Activated CD4-positive, CD25-positive, alpha-beta regulatory T cell treated with anti-CD3 and anti-CD28 coated beads, Interleukin-2, amount 50 U/mL, for 24 hours (primary cell): ENCODE results near the gene TTC29.
"Not testable (repeated sequence)": the region's sequence is repeated elsewhere in the genome, so short reads cannot be mapped to it uniquely, and the experiment has no call there.

Experiments used
- ATAC-seq, 2 donors: fragments of 150-1000 bp; cut with Tn5 transposase; one replicate each; pipeline ENCODE4 v1.10.0; 2021; ENCODE audit warnings: mild to moderate bottlenecking in 1 of 2, moderate library complexity in 1 of 2

TTC29 gene

DNA sequence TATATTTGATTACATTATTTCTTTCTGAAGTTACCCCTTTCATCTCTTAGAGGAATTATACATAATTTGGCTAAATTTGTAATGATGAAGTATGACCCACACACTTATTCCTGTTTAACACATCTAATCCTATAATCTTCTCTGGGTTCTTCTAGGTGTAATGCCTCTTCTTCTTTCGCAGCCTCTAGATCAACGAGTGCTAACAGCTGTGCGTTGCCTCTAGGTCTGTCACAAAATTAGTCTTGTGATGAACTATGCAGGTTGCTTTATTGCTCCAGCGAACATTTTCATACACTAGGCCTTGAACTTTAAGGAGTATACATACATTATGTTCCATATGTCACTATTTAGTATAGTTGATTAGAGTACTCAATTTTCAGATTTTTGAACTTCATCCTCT lies 89.9 kb downstream of the TTC29 start:
- ATAC-seq: no peak

DNA sequence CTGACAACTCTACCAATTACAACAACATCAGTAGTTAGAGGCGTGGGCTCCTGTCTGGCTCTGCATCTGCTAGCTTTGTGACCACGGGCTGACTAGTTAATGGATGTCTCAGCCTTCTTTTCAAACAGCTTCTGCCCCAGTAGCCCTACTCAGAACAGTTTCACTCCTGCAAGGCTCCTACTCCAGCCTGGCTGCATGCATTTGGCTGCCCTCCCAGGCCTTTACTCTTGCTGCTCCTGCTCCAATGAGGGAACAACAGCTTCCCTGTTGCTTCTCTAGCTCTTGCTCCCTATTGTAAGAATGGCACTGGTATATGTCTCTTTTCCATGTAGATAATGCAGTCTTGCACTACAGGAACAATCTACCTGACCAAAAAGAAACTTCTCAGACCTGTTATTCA lies 93.3 kb downstream of the TTC29 start:
- no peak for ATAC-seq

DNA sequence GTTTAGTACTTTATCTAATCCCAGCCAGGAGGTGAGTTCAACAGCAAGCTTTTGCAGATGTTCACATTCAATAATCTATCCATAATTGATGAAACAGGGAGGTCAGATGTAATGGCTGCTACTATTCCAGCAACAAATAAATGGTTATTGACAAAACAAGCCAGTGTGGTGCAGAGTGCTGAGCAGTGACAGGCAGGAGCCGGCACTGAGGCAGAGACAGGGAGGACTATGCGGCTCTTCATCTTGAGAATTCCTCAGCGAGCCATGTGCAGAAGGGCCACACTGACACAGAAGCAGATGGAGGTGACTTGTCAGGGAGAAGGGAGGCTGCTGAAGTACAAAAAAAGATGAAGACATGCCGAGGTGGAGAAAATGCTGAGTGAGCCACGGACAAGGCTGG lies 98.3 kb downstream of the TTC29 start:
- no peak for ATAC-seq

GRCh38 chr4:146846882-146847281 lies 98.8 kb downstream of the TTC29 start:
- no peak for ATAC-seq

DNA sequence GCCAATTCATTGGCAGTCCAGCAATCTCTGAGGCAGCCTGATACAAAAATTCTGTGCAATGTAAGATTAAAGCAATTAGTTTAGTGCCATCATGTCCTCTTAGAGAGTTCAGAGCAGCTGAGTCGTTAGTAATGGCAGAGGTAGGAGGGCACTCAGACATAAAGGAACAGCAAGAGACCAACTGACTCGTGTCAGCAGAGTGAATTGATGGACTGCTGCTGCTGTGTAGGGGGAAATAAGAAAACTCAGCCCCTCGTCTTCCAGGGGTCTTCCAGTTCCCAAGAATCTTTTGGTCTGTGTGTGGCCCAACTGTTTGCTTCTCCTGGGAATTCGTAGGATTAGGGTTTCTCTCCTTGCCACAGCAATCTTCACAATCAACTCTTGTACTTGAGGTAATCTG lies 100.9 kb downstream of the TTC29 start:
- no peak for ATAC-seq

DNA sequence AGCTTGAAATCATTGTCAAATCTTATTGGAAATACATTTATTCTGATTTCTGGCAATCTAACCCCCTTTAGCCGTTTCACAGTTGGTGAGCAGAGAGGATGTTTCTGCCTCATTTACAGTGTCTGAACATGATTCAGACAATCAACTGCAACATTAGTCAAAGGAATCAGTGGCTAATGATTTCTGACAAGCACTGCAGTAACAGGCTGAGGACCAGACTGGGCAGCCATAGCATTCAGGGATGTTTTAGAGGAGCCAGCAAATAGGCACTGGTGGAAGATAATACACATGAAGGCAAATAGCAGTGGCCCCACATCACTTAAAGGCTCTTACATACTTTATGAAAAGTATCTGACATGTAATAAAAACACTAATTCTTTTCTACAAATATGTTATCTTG lies 102.8 kb downstream of the TTC29 start:
- ATAC-seq: no peak

GRCh38 chr4:146840731-146841130 lies 104.9 kb downstream of the TTC29 start:
- ATAC-seq: no peak

GRCh38 chr4:146835096-146835495 lies 110.6 kb downstream of the TTC29 start:
- ATAC-seq: no peak

DNA sequence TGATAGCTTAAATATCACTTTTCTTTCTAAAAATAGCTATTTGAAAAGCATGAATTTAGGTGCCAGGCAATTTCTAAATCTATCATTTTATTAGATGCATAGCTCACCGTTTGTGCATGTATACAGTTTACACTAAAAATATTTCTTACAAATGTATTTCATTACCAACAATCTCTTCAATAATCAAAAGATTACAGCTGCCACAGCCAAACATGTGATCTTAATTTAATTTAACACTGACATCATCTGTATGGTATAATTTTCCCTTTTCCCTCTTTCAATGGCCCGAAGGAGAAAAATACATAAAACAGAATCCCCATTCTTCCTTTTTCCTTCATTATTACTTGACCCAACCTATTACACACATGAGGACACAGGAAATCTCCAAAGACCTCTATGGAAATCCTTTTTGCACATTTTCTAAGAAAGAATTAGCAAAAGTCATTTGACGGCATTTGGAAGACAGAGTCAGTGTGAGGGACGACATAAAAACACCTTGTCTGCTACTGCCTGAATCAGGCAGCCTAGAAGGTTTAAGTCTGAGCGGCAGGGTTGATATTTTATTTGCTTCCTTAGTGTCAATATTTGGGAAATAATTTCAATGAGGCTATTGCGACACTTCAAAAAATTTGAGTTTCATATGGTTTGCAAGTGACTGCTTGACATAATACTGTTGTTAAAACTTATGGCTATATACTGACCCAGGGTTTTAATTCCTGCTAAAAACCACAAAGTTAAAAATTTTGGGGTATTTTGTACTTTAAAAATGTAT lies 111.2 kb downstream of the TTC29 start:
- no peak for ATAC-seq

DNA sequence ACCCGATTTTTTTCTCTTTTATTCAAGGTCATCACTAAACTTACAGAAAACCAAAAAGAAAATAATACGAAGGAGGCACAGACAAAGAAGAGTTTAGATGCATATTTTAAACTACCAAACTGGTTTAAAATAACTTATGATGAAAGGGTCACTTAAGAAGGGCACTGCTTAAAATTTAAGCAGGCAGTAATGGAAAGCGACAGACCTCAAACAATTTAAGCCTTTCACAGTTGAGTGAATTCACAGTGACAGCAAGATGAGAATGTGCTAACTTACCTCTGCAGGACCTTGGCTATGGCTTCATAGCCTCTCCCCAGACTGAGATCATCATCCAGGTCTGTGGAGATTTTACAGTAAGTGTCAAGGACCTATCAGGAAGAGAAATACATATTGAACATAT lies 112.1 kb downstream of the TTC29 start:
- ATAC-seq: no peak

DNA sequence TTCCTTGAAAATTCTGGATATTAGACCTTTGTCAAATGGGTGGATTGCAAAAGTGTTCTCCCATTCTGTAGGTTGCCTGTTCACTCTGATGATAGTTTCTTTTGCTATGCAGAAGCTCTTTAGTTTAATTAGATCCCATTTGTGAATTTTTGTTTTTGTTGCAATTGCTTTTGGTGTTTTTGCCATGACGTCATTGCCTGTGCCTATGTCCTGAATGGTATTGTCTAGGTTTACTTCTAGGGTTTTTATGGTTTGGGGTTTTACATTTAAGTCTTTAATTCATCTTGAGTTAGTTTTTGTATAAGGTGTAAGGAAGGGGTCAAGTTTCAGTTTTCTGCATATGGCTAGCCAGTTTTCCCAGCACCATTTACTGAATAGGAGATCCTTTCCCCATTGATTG lies 122.7 kb downstream of the TTC29 start:
- ATAC-seq: not testable (repeated sequence)

DNA sequence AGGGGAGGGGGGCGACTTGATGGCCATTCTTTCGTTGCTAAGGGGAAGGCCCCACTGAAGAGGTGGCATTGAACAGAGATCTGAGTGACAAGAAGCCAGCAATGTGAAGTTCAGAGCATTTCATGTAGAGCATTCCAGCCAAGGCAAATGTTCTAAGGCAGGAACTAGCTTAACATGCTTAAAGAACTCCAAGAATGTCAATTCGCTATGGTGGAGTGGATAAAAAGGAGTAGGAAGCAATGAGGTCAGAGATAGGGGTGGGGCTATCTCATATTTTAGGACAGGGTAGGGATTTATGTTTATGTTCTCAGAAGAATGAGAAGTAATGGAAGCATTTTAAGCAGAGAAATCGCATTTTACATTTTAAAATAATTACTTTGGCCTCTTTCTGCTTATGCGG lies 130.9 kb downstream of the TTC29 start:
- no peak for ATAC-seq

- no peak for ATAC-seq
Observed at GRCh38 chr4:146795711-146796110, 150.0 kb downstream of the TTC29 start.

GRCh38 chr4:146793727-146794126 lies 151.9 kb downstream of the TTC29 start:
- no peak for ATAC-seq

DNA sequence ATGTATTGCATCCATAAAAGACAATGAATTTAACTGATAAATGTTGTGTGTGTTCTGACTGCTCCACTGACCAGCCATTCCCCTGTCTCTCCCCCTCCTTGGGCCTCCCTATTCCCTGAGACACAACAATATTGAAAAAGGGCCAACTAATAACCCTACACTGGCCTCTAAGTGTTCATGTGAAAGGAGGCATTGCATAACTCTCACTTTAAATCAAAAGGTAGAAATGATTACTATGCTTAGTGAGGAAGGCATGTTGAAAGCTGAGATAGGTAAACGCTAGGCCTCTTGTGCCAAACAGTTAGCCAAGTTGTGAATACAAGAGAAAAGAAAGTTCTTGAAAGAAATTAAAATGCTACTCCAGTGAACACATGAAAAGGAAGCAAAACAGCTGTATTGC lies 154.2 kb downstream of the TTC29 start:
- no peak for ATAC-seq

- ATAC-seq: no peak
Observed at GRCh38 chr4:146790515-146790914, 155.1 kb downstream of the TTC29 start.

DNA sequence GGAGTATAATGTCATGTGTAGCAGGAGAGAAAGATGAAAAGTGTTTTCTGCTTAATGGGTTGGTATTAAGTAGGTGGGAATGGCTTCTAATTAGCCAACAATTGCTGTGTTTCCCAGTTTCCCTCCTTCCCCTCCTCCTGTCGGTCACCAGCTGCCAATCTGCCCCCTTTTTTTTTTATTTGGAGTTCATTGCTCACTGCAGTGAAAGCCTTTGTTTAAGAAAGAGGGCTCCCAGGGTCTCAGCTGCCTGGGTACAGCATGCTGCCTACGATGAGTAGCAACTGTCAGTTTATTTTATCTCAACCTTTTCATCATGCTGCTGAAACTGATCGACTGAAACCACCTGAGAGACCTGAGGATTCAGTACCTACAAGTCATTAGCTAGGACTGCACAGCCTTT lies 157.9 kb downstream of the TTC29 start:
- ATAC-seq: no peak

GRCh38 chr4:146776691-146777090 lies 169.0 kb downstream of the TTC29 start:
- no peak for ATAC-seq

DNA sequence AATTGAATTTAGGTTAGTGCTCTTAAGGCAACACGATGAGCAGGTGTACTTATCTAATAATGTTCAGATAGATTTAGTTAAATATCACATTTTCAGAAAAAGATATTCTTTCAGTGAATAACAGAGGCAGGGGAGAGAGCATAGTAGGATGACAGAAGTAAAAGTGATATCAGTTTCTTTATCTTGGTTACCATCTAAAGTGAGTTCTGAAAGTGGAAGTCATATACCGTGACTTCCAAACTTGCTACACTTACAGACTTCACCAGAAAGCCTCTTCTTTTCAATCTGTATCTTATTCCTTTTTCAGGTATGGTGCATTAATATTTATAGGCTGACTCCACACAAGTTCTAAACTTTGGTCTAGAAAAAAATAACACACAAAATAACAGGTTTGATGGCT lies 182.1 kb downstream of the TTC29 start:
- ATAC-seq: no peak

- no peak for ATAC-seq
Observed at GRCh38 chr4:146762016-146762415, 183.6 kb downstream of the TTC29 start.

DNA sequence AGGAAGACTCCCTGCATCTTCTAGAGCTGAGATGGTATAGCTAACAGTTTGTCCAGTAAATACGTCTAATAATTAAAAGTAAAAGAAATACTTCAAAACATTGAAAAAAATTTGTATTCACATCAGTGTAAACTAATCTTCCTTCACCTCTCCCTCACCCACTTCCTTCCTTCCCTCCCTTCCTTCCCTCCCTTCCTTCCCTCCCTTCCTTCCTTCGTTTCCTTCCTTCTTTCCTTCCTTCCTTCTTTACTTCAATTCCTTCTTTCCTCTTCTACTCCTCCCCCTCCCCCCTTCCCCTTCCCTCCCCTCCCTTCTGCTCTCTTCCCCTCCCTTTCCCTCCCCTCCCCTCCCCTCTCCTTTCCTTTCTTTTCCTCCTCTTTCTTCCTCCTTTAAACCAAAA lies 203.2 kb downstream of the TTC29 start:
- ATAC-seq: no peak

- ATAC-seq: no peak
Observed at GRCh38 chr4:146739182-146739581, 206.5 kb downstream of the TTC29 start.

- not testable (repeated sequence) for ATAC-seq
Observed at GRCh38 chr4:146723519-146723918, 222.1 kb downstream of the TTC29 start.

DNA sequence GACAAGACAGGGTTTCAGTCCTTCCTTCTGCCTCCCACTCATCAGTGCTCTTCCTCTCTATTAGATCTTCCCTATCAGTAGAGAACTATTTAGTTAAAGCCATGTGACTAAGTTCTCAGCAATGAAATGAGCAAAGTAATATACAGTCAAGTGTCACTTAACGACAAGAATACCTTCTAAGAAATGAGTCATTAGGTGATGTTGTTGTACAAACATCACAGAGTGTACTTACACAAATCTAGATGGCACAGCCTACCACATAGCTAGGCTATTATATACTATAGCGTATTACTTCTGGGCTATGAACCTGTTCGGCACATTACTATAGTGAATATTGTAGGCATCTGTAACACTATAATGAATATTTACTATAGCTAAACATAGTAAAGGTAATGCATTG lies 235.7 kb downstream of the TTC29 start:
- no peak for ATAC-seq

DNA sequence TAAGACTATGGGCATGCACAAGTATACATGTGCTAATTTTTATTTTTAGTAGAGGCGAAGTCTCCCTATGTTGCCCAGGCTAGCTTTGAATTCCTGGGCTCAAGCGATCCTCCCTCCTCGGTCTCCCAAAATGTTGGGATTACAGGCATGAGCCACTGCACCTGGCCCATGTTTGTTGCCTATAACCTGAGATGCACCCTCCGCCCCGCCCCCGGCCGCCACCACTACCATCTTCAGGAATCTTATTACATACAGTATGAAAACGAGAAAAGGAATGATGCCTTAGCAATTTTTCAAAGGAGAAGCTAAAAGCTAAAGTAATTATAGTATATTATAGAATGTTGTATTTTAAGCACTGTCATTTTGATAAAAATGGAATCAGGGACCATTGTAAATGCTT lies 245.8 kb downstream of the TTC29 start:
- ATAC-seq: no peak
